H9 (cell line): ENCODE data around the gene IL36G. TPM values are rescaled to one million over a fixed set of nuclear protein-coding genes. Genes with fewer than 3 reads are reported as not detected.

ENCODE experiments used
- DNase-seq: peaks from one replicate; pipeline ENCODE4 v3.0.0-alpha.2; 2017
- H2AFZ ChIP-seq: one replicate; pipeline ENCODE4 v1.6.1; 2013; ENCODE audit warnings: mild to moderate bottlenecking, low read length, control low read depth, moderate library complexity
- H2AK5ac ChIP-seq: 2 replicates; pipeline ENCODE4 v1.6.1; 2013; ENCODE audit warnings: low read length, control low read depth, mixed read lengths; ENCODE audit not compliant: insufficient read length
- H2BK120ac ChIP-seq: one replicate; pipeline ENCODE4 v1.6.1; 2013; ENCODE audit warnings: low read depth, mild to moderate bottlenecking, low read length, control low read depth, inconsistent platforms; ENCODE audit not compliant: poor library complexity, severe bottlenecking
- H2BK12ac ChIP-seq: 2 replicates; pipeline ENCODE4 v1.6.1; 2013; ENCODE audit warnings: low read length, control low read depth, mixed read lengths, low read depth; ENCODE audit not compliant: insufficient read length
- H2BK15ac ChIP-seq: 2 replicates; pipeline ENCODE4 v1.6.1; 2013; ENCODE audit warnings: low read depth, low read length, control low read depth
- H2BK20ac ChIP-seq: one replicate; pipeline ENCODE4 v1.6.1; 2013; ENCODE audit warnings: low read depth, mild to moderate bottlenecking, low read length, control low read depth, inconsistent platforms; ENCODE audit not compliant: poor library complexity, severe bottlenecking
- H2BK5ac ChIP-seq: 2 replicates; pipeline ENCODE4 v1.6.1; 2013; ENCODE audit warnings: low read length, control low read depth, mixed read lengths; ENCODE audit not compliant: insufficient read length
- H3K14ac ChIP-seq: 2 replicates; pipeline ENCODE4 v1.6.1; 2013; ENCODE audit warnings: low read length, control low read depth; ENCODE audit not compliant: insufficient read depth
- H3K18ac ChIP-seq: 2 replicates; pipeline ENCODE4 v1.6.1; 2013; ENCODE audit warnings: low read depth, mild to moderate bottlenecking, mixed read lengths, low read length, control low read depth; ENCODE audit not compliant: insufficient read length
- H3K23ac ChIP-seq: 2 replicates; pipeline ENCODE4 v1.6.1; 2013; ENCODE audit warnings: low read length, control low read depth, mixed read lengths, low read depth; ENCODE audit not compliant: insufficient read length
- H3K23me2 ChIP-seq: 2 replicates; pipeline ENCODE4 v1.6.1; 2013; ENCODE audit warnings: low read depth, mild to moderate bottlenecking, mixed read lengths, low read length, control low read depth; ENCODE audit not compliant: insufficient read length, poor library complexity, severe bottlenecking
- H3K27ac ChIP-seq: 2 replicates; pipeline ENCODE4 v1.5.1; 2013; ENCODE audit warnings: low read length, control low read depth, mixed read lengths, low read depth; ENCODE audit not compliant: insufficient read length
- H3K27me3 ChIP-seq: 2 replicates; pipeline ENCODE4 v1.6.1; 2013; ENCODE audit warnings: low read length, control low read depth, inconsistent platforms; ENCODE audit not compliant: insufficient read depth
- H3K4ac ChIP-seq: 2 replicates; pipeline ENCODE4 v1.6.1; 2013; ENCODE audit warnings: low read depth, mild to moderate bottlenecking, control low read depth, inconsistent platforms, low read length, moderate library complexity
- H3K4me1 ChIP-seq: 2 replicates; pipeline ENCODE4 v1.6.1; 2013; ENCODE audit warnings: low read length, control low read depth, inconsistent platforms; ENCODE audit not compliant: insufficient read depth
- H3K4me2 ChIP-seq: 2 replicates; pipeline ENCODE4 v1.6.1; 2013; ENCODE audit warnings: low read length, control low read depth, mixed read lengths; ENCODE audit not compliant: insufficient read length, insufficient read depth
- H3K56ac ChIP-seq: 2 replicates; pipeline ENCODE4 v1.6.1; 2013; ENCODE audit warnings: low read depth, mild to moderate bottlenecking, mixed read lengths, low read length, control low read depth; ENCODE audit not compliant: insufficient read length
- H3K79me1 ChIP-seq: 2 replicates; pipeline ENCODE4 v1.6.1; 2013; ENCODE audit warnings: low read depth, mild to moderate bottlenecking, moderate library complexity, low read length, control low read depth, inconsistent platforms; ENCODE audit not compliant: insufficient read depth, poor library complexity, severe bottlenecking
- H3K79me2 ChIP-seq: 2 replicates; pipeline ENCODE4 v1.6.1; 2013; ENCODE audit warnings: low read length, control low read depth, inconsistent platforms; ENCODE audit not compliant: insufficient read depth
- H3K9ac ChIP-seq: 2 replicates; pipeline ENCODE4 v1.6.1; 2013; ENCODE audit warnings: low read length, control low read depth, mixed read lengths; ENCODE audit not compliant: insufficient read length; ENCODE audit errors: extremely low read depth
- H3K9me3 ChIP-seq: one replicate; pipeline ENCODE4 v1.6.1; 2013; ENCODE audit warnings: low read depth, low read length, inconsistent platforms; ENCODE audit not compliant: control insufficient read depth
- H3T11ph ChIP-seq: one replicate; pipeline ENCODE4 v1.6.1; 2013; ENCODE audit warnings: mild to moderate bottlenecking, low read length, control low read depth, inconsistent platforms
- H4K20me1 ChIP-seq: one replicate; pipeline ENCODE4 v1.6.1; 2013; ENCODE audit not compliant: control insufficient read depth, insufficient read length, insufficient read depth
- H4K5ac ChIP-seq: 2 replicates; pipeline ENCODE4 v1.6.1; 2013; ENCODE audit warnings: low read depth, mild to moderate bottlenecking, mixed read lengths, low read length, control low read depth; ENCODE audit not compliant: insufficient read length
- H4K8ac ChIP-seq: replicated peaks from 2 replicates; pipeline ENCODE4 v1.6.1; 2013; ENCODE audit warnings: low read length, control low read depth, mixed read lengths, low read depth; ENCODE audit not compliant: insufficient read length
- H4K91ac ChIP-seq: 2 replicates; pipeline ENCODE4 v1.6.1; 2013; ENCODE audit warnings: low read depth, mild to moderate bottlenecking, moderate library complexity, mixed read lengths, low read length, control low read depth; ENCODE audit not compliant: insufficient read length
- H3K27ac Mint-ChIP-seq, 3 experiments: 2 replicates in 2 of 3; 3 replicates in 1 of 3; pipeline ENCODE4 v1.8.0; 2020 to 2021; ENCODE audit warnings: mixed read lengths in 3 of 3, mild to moderate bottlenecking in 1 of 3, moderate library complexity in 1 of 3
- H3K27me3 Mint-ChIP-seq: 2 replicates; pipeline ENCODE4 v1.8.0; 2021; ENCODE audit warnings: low read depth, mild to moderate bottlenecking, moderate library complexity, mixed read lengths
- H3K36me3 Mint-ChIP-seq, 3 experiments: 2 replicates in 2 of 3; 3 replicates in 1 of 3; pipeline ENCODE4 v1.8.0; 2020 to 2021; ENCODE audit warnings: low read depth in 3 of 3, mixed read lengths in 3 of 3; ENCODE audit not compliant: insufficient read depth in 1 of 3
- H3K4me1 Mint-ChIP-seq, 2 experiments: 2 replicates each; pipeline ENCODE4 v1.8.0; 2020; ENCODE audit warnings: mixed read lengths in 2 of 2
- H3K4me3 Mint-ChIP-seq, 2 experiments: 2 replicates in 1 of 2; 3 replicates in 1 of 2; pipeline ENCODE4 v1.8.0; 2020 to 2021; ENCODE audit warnings: mild to moderate bottlenecking in 2 of 2, mixed read lengths in 2 of 2, moderate library complexity in 1 of 2
- H3K9me3 Mint-ChIP-seq, 2 experiments: 2 replicates in 1 of 2; 3 replicates in 1 of 2; pipeline ENCODE4 v1.8.0; 2020; ENCODE audit warnings: mild to moderate bottlenecking in 2 of 2, mixed read lengths in 2 of 2, moderate library complexity in 1 of 2
- CTCF ChIP-seq: fragments of 200-600 bp; sonication (generic); conservative IDR thresholded peaks from 3 replicates; pipeline ENCODE4 v1.8.0; 2021; ENCODE audit warnings: antibody characterized with exemption, mild to moderate bottlenecking
- WGBS: extraction: QIAGEN DNeasy Blood & Tissue Kit; methylation state at CpG from one replicate; pipeline ENCODE4 v1.1.7; 2013; ENCODE audit warnings: missing lambda C conversion rate, low lambda C conversion rate, mixed read lengths; ENCODE audit not compliant: insufficient read length; ENCODE audit errors: extremely low coverage; 5-methylcytosine and 5-hydroxymethylcytosine counted together
- total RNA-seq: library from RNA; stranded (reverse); gene quantifications from 2 replicates; pipeline ENCODE4 v1.2.1, GENCODE V29; 2021

IL36G gene
- total RNA-seq, 1 experiment from 2014 or later, result not detected

GRCh38 chr2:113032737-113033136, 54.9 kb downstream of the IL36G start:
- Histone ChIP-seq H3K23ac (no peak overlapping the region), H3K18ac (no peak overlapping the region), H4K91ac (no peak overlapping the region), H2BK20ac (no peak overlapping the region), H3K56ac (no peak overlapping the region), H3K27me3 (no peaks in the 10 kb centered on the region), H3K4me1 (no peaks in the 10 kb centered on the region), H2BK12ac (no peak overlapping the region), H4K5ac (no peak overlapping the region), H3K4me2 (no peak overlapping the region), H2BK15ac (no peak overlapping the region), H3K23me2 (no peaks in the 10 kb centered on the region), H2BK120ac (no peak overlapping the region), H4K8ac (no peak overlapping the region), H2AFZ (no peak overlapping the region), H4K20me1 (no peaks in the 10 kb centered on the region), H3K79me1 (no peaks in the 10 kb centered on the region), H3T11ph (no peak overlapping the region), H3K9ac (no peak overlapping the region), H3K9me3 (no peaks in the 10 kb centered on the region), H3K79me2 (no peaks in the 10 kb centered on the region), H3K14ac (no peak overlapping the region), H3K4ac (no peak overlapping the region), H2AK5ac (no peak overlapping the region), H2BK5ac (no peak overlapping the region), H3K27ac (no peak overlapping the region)
- Mint-ChIP-seq H3K36me3 (no peaks in the 10 kb centered on the region), H3K27me3 (peaks cover 41% of the 10 kb centered on the region), H3K9me3 (peaks cover 0 to 36% of the 10 kb centered on the region in 2 experiments; a peak in 2 of 5 replicates), H3K4me1 (peaks cover 3 to 9% of the 10 kb centered on the region in 2 experiments; a peak in 3 of 4 replicates), H3K4me3 (no peak overlapping the region), H3K27ac (no peak overlapping the region)
- no peak for DNase-seq
- TF ChIP-seq CTCF, result no peak
- WGBS, result no CpG with 5 or more reads among the region's 1 CpG
